Hepatocyte (in vitro differentiated cells): ENCODE results near the gene FRAT2. TPM values are rescaled to one million over a fixed set of nuclear protein-coding genes. Genes with fewer than 3 reads are reported as not detected.
"Not testable (repeated sequence)": the region's sequence is repeated elsewhere in the genome, so short reads cannot be mapped to it uniquely, and the experiment has no call there.

ENCODE experiments used
- DNase-seq: peaks from one replicate; pipeline ENCODE4 v3.0.0-alpha.2; 2016; ENCODE audit warnings: low spot score
- H2AFZ ChIP-seq: fragments of 200-600 bp; sonication (generic); 2 replicates; pipeline ENCODE4 v1.6.0; 2016; ENCODE audit warnings: antibody characterized with exemption, mild to moderate bottlenecking
- H3K27ac ChIP-seq: fragments of 200-600 bp; sonication (generic); 2 replicates; pipeline ENCODE4 v1.5.1; 2016; ENCODE audit warnings: mild to moderate bottlenecking
- H3K27me3 ChIP-seq: fragments of 200-600 bp; sonication (generic); 2 replicates; pipeline ENCODE4 v1.6.1; 2016
- H3K36me3 ChIP-seq: fragments of 200-600 bp; sonication (generic); replicated peaks from 2 replicates; pipeline ENCODE4 v1.5.1; 2016; ENCODE audit warnings: low read depth; ENCODE audit not compliant: insufficient read depth
- H3K4me1 ChIP-seq: fragments of 200-600 bp; sonication (generic); 2 replicates; pipeline ENCODE4 v1.5.1; 2016; ENCODE audit warnings: mild to moderate bottlenecking, moderate library complexity; ENCODE audit not compliant: insufficient read depth
- H3K4me2 ChIP-seq: fragments of 200-600 bp; sonication (generic); 2 replicates; pipeline ENCODE4 v1.6.0; 2016
- H3K4me3 ChIP-seq: fragments of 200-600 bp; sonication (generic); 2 replicates; pipeline ENCODE4 v1.5.1; 2016; ENCODE audit warnings: mild to moderate bottlenecking
- H3K79me2 ChIP-seq: fragments of 200-600 bp; sonication (generic); 2 replicates; pipeline ENCODE4 v1.6.0; 2017; ENCODE audit warnings: mild to moderate bottlenecking
- H3K9me2 ChIP-seq: fragments of 200-600 bp; sonication (generic); replicated peaks from 2 replicates; pipeline ENCODE4 v1.6.0; 2017; ENCODE audit warnings: mild to moderate bottlenecking; ENCODE audit not compliant: insufficient read depth
- H3K9me3 ChIP-seq: fragments of 200-600 bp; sonication (generic); 2 replicates; pipeline ENCODE4 v1.5.1; 2016; ENCODE audit warnings: low read depth, mild to moderate bottlenecking
- H4K20me1 ChIP-seq: fragments of 200-600 bp; sonication (generic); 2 replicates; pipeline ENCODE4 v1.6.0; 2016; ENCODE audit warnings: mild to moderate bottlenecking; ENCODE audit not compliant: insufficient read depth, poor library complexity, severe bottlenecking
- EZH2 ChIP-seq: fragments of 200-600 bp; sonication (generic); IDR thresholded peaks from 2 replicates; pipeline ENCODE4 v1.6.1; 2016; ENCODE audit warnings: antibody characterized with exemption, mild to moderate bottlenecking, borderline replicate concordance
- EZH2phosphoT487 ChIP-seq: fragments of 200-600 bp; sonication (generic); IDR thresholded peaks from one replicate; pipeline ENCODE4 v1.6.1; 2018; ENCODE audit warnings: antibody characterized with exemption, mild to moderate bottlenecking, low read depth, moderate library complexity; ENCODE audit not compliant: unreplicated experiment, severe bottlenecking
- WGBS: methylation state at CpG from one replicate; pipeline ENCODE4 v1.1.6; 2016; ENCODE audit warnings: low lambda C conversion rate; ENCODE audit errors: missing lambda C conversion rate; 5-methylcytosine and 5-hydroxymethylcytosine counted together
- polyA plus RNA-seq: library from polyadenylated mRNA; unstranded; fragments of >200 nt; fragmentation: Nextera tagmentation; extraction: Ambion mirVana; gene quantifications from 2 replicates; pipeline ENCODE4 v1.2.1, GENCODE V29; 2016
- small RNA-seq: library from RNA; depleted of rRNA; stranded (forward); fragments of <200 nt; gene quantifications from one replicate; pipeline ENCODE3, GENCODE V24; 2014
- total RNA-seq: library from RNA; depleted of rRNA; stranded (reverse); fragments of >200 nt; gene quantifications from 2 replicates; pipeline ENCODE4 v1.2.3, GENCODE V29; 2014
- TF ChIP-seq, protein P1 (sequence below): fragments of 200-600 bp; sonication (generic); IDR thresholded peaks from 2 replicates; pipeline ENCODE4 v1.5.1; 2016; ENCODE audit warnings: antibody characterized with exemption, mild to moderate bottlenecking; ENCODE audit not compliant: poor library complexity

Gene FRAT2
- total and polyA plus RNA-seq, 2 experiments from 2014 or later: 27.4 to 29.4 TPM

DNA sequence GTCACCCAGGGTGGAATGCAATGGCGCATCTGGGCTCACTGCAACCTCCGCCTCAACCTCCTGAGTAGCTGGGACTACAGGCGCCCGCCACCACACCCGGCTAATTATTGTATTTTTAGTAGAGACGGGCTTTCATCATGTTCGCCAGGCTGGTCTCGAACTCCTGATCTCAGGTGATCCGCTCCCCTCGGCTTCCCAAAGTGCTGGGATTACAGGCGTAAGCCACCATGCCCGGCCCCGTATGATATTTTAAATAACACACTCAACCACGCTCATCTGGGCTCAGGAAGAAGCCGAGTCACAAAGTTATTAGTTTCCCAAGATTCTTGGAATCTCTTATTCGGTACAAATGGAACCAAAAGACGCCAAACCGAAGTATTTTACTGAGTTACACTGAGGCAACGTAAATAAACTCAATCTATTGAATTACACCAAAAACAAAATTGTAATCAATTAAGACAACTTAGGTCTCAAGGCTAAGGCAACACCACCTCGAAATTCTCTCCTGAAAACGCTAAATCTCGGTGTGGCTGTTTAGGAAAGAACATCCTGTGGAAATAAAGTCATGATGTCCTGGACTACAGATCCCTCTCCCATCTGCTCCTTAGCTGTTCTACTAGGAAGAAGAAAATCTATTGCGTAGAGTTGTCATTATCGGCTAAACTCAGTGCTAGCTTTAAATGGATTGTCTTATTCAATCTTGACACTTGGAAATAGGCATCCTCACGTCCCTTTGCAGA, 43.0 kb downstream of the FRAT2 start:
- no peaks in the 10 kb centered on the region for H3K9me3 ChIP-seq
- DNase-seq: no peak
- TF ChIP-seq EZH2: no peak
- TF ChIP-seq, protein P1, sequence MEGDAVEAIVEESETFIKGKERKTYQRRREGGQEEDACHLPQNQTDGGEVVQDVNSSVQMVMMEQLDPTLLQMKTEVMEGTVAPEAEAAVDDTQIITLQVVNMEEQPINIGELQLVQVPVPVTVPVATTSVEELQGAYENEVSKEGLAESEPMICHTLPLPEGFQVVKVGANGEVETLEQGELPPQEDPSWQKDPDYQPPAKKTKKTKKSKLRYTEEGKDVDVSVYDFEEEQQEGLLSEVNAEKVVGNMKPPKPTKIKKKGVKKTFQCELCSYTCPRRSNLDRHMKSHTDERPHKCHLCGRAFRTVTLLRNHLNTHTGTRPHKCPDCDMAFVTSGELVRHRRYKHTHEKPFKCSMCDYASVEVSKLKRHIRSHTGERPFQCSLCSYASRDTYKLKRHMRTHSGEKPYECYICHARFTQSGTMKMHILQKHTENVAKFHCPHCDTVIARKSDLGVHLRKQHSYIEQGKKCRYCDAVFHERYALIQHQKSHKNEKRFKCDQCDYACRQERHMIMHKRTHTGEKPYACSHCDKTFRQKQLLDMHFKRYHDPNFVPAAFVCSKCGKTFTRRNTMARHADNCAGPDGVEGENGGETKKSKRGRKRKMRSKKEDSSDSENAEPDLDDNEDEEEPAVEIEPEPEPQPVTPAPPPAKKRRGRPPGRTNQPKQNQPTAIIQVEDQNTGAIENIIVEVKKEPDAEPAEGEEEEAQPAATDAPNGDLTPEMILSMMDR: no peak
- TF ChIP-seq EZH2phosphoT487: no peak

DNA sequence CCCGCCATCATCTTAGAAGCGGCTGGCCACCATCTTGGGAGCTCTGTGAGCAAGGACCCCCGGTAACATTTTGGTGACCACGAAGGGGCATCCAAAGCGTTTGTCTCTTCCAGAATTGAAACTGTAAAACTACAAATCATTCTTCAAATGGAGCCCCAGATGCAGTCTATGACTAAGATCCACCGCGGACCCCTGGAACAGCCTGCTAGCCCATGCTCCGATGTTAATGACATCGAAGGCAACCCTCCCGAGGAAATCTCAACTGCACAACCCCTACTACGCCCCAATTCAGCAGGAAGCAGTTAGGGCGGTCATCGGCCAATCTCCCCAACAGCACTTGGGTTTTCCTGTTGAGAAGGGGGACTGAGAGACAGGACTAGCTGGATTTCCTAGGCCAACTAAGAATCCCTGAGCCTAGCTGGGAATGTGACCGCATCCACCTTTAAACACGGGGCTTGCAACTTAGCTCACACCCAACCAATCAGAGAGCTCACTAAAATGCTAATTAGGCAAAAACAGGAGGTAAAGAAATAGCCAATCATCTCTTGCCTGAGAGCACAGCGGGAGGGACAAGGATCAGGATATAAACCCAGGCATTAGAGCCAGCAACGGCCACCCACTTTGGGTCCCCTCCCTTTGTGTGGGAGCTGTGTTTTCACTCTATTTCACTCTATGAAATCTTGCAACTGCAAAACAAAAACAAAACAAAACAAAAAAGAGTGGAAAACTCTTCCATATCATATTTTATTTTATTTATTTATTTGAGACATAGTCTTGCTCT, 43.8 kb downstream of the FRAT2 start:
- Histone ChIP-seq H3K79me2 (peaks cover 47% of the 10 kb centered on the region), H3K4me2 (peak overlapping the region; percentile 90), H3K27ac (peak overlapping the region; percentile 93)
- DNase-seq, H4K20me1 ChIP-seq, H3K9me3 ChIP-seq, H3K36me3 ChIP-seq, H3K27me3 ChIP-seq, H3K4me1 ChIP-seq, H3K4me3 ChIP-seq, H3K9me2 ChIP-seq, H2AFZ ChIP-seq: not testable (repeated sequence)
- WGBS: 90% methylated on average over 17 of the region's 17 CpGs

More for the DNA sequence above, 43.0 kb downstream of the FRAT2 start:
- H4K20me1 ChIP-seq: no peaks in the 10 kb centered on the region
- WGBS: 54% methylated on average over 25 of the region's 25 CpGs
- H3K27ac ChIP-seq: peak overlapping the region; percentile 93
- no peaks in the 10 kb centered on the region for H3K36me3 ChIP-seq
- H3K4me3 ChIP-seq: peak overlapping the region; percentile 63
- H3K79me2 ChIP-seq: peaks cover 41% of the 10 kb centered on the region
- H3K4me2 ChIP-seq: peak overlapping the region; percentile 90
- peaks cover 4% of the 10 kb centered on the region for H3K4me1 ChIP-seq
- H3K27me3 ChIP-seq: no peaks in the 10 kb centered on the region
- H2AFZ ChIP-seq: peak overlapping the region; percentile 60
- H3K9me2 ChIP-seq: no peaks in the 10 kb centered on the region

DNA sequence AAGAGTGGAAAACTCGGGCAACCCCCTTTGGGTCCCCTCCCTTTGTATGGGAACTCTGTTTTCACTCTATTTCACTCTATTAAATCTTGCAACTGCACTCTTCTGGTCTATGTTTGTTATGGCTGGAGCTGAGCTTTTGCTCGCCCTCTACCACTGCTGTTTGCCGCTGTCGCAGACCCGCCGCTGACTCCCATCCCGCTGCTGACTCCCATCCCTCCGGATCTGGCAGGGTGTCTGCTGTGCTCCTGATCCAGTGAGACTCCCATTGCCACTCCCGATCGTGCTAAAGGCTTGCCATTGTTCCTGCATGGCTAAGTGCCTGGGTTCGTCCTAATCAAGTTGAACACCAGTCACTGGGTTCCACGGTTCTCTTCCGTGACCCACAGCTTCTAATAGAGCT, 44.5 kb downstream of the FRAT2 start:
- not testable (repeated sequence) for H3K36me3 ChIP-seq, H3K27ac ChIP-seq, H3K9me3 ChIP-seq, DNase-seq, H3K4me3 ChIP-seq, H3K4me1 ChIP-seq, H3K9me2 ChIP-seq, H2AFZ ChIP-seq, H4K20me1 ChIP-seq, H3K27me3 ChIP-seq, H3K4me2 ChIP-seq
- 98% methylated on average over 13 of the region's 13 CpGs for WGBS
- peaks cover 48% of the 10 kb centered on the region for H3K79me2 ChIP-seq

Small RNA genes lying within 50 kb of the gene (small RNA-seq; reads per million reads assigned to genes)
- not detected for gene RF00017

Other genes with a start within 250 kb of the FRAT2 start
- 0.12 and 0.47 TPM in 2 replicates for gene SLIT1, start 148.8 kb downstream of the FRAT2 start, total RNA-seq
- 0.65 TPM in 1 of 2 replicates, not detected in the other for gene SLIT1, start 148.8 kb downstream of the FRAT2 start, polyA plus RNA-seq
- 6.4 and 8.7 TPM in 2 replicates for gene ARHGAP19, start 42.1 kb downstream of the FRAT2 start, total RNA-seq
- gene ARHGAP19, start 42.1 kb downstream of the FRAT2 start, polyA plus RNA-seq: 2.7 and 5.0 TPM in 2 replicates
- gene FRAT1, start 15.5 kb downstream of the FRAT2 start, total RNA-seq: 13.8 and 14.2 TPM in 2 replicates
- gene FRAT1, start 15.5 kb downstream of the FRAT2 start, polyA plus RNA-seq: 8.1 and 14.2 TPM in 2 replicates
- gene RRP12, start 66.6 kb upstream of the FRAT2 start, total RNA-seq: 8.5 and 10.6 TPM in 2 replicates
- gene RRP12, start 66.6 kb upstream of the FRAT2 start, polyA plus RNA-seq: 19.6 and 20.6 TPM in 2 replicates
- 204 and 214 TPM in 2 replicates for gene PGAM1, start 91.5 kb upstream of the FRAT2 start, total RNA-seq
- 239 and 254 TPM in 2 replicates for gene PGAM1, start 91.5 kb upstream of the FRAT2 start, polyA plus RNA-seq
- 34.7 and 40.0 TPM in 2 replicates for gene EXOSC1, start 111.3 kb upstream of the FRAT2 start, total RNA-seq
- gene EXOSC1, start 111.3 kb upstream of the FRAT2 start, polyA plus RNA-seq: 39.1 and 51.7 TPM in 2 replicates
- 54.4 and 57.0 TPM in 2 replicates for gene ZDHHC16, start 111.4 kb upstream of the FRAT2 start, total RNA-seq
- 81.9 and 86.8 TPM in 2 replicates for gene ZDHHC16, start 111.4 kb upstream of the FRAT2 start, polyA plus RNA-seq
- gene MMS19, start 163.7 kb upstream of the FRAT2 start, total RNA-seq: 68.6 and 73.6 TPM in 2 replicates
- 58.4 and 59.8 TPM in 2 replicates for gene MMS19, start 163.7 kb upstream of the FRAT2 start, polyA plus RNA-seq
- gene UBTD1, start 164.2 kb upstream of the FRAT2 start, total RNA-seq: 12.8 and 20.6 TPM in 2 replicates
- 37.0 and 37.1 TPM in 2 replicates for gene UBTD1, start 164.2 kb upstream of the FRAT2 start, polyA plus RNA-seq
- not detected in 2 replicates for gene ANKRD2, start 238.1 kb upstream of the FRAT2 start, total RNA-seq
- 0.15 TPM in 1 of 2 replicates, not detected in the other for gene ANKRD2, start 238.1 kb upstream of the FRAT2 start, polyA plus RNA-seq
- gene HOGA1, start 249.7 kb upstream of the FRAT2 start, total RNA-seq: 4.5 and 5.8 TPM in 2 replicates
- 6.9 TPM in 2 replicates for gene HOGA1, start 249.7 kb upstream of the FRAT2 start, polyA plus RNA-seq